ENCODE data around the gene GABRG3. TPM values are rescaled to one million over a fixed set of nuclear protein-coding genes. Genes with fewer than 3 reads are reported as not detected.
"Not testable (repeated sequence)": the region's sequence is repeated elsewhere in the genome, so short reads cannot be mapped to it uniquely, and the experiment has no call there.

Gene GABRG3
- total RNA-seq, 1 donor from 2014 or later, result 1.7 TPM

GRCh38 chr15:26996250-26996649 lies 25.3 kb downstream of the GABRG3 start:
- DNase-seq (ENCODE audit: low spot score), result no peak

GRCh38 chr15:27003003-27003402 lies 32.0 kb downstream of the GABRG3 start:
- not testable (repeated sequence) for DNase-seq (ENCODE audit: low spot score)

- not testable (repeated sequence) for DNase-seq (ENCODE audit: low spot score)
These were observed 33.2 kb downstream of the GABRG3 start for GRCh38 chr15:27004226-27004625.

GRCh38 chr15:27017168-27017809 lies 46.3 kb downstream of the GABRG3 start:
- DNase-seq (ENCODE audit: low spot score), result peak; percentile 65

- no peak for DNase-seq (ENCODE audit: low spot score)
These were observed 48.7 kb downstream of the GABRG3 start for GRCh38 chr15:27019687-27020086.

DNA sequence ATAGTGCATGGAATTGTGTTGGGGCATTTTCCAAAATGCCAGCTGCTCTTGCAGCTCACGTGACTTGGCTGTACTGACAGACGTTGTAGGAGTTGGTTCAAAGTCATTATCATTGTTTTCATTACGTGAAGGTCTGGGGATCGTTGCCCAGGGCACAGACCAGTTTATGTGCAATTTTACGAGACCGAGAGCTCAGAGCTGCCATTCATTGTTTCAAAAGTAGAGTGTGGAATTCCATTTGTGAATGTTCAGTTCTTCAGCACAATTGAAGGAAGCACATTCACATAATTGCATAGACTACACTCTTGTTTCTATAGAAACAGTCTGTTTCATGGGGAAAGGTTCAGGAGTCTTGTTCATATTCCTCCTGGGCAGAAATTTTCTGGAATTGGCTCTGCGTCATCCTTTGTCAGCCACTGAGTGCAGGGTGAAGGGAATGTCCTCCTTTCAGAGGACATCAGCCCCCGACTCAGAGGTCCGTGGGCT lies 54.5 kb downstream of the GABRG3 start:
- DNase-seq (ENCODE audit: low spot score), result peak; percentile 40

GRCh38 chr15:27027229-27027628 lies 56.2 kb downstream of the GABRG3 start:
- DNase-seq (ENCODE audit: low spot score), result no peak

DNA sequence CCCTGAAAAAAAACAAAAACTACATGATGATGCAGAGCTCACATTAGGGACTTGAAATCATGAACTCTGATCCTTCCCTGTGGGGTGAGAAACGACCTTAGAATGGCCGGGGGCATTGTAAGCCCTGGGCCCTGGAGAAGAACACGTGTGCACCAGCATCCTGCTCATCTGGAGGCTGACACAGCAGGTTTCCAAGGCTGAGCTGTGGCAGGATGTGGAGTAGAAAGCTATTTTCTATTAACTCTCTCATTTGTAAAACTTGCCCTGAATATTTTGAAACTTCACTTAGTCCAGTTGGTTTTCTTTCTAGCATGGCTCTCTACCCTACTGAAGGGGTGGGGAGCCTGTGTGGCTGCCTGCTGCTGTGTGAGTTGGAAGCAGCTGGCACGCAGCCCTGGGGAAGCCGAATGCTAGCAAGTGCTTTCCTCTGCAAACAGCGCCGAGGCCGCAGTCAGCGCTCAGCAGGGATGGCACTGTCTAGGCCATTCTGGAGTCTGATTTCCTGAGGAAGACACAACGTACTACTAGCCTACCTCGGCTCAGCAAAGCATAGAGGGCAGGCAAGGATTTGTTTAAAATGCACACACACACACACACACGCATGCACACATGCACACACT lies 58.0 kb downstream of the GABRG3 start:
- DNase-seq (ENCODE audit: low spot score), result no peak

GRCh38 chr15:27036210-27036609 lies 65.2 kb downstream of the GABRG3 start:
- DNase-seq (ENCODE audit: low spot score), result no peak

GRCh38 chr15:27037501-27037900 lies 66.5 kb downstream of the GABRG3 start:
- DNase-seq (ENCODE audit: low spot score), result no peak

DNA sequence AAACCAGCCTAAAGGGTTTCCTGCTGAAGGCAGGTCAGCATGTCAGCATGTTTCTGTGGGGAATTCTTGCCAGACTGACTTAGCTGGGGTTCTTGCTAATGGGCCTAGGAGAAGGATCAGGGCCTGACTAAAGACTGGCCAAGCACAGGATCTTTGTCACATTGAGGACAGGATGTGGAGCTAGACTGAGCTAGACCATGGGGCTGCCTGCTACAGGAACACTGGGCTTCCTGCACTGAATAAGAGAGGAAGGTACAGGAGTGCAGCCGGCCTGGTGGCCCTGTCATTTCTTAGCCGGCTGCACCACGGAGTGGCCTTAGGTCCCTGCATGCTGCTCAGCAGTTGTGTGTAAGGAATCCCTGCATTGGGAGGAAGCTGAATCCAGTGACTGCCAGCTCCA lies 68.2 kb downstream of the GABRG3 start:
- DNase-seq (ENCODE audit: low spot score), result no peak

DNA sequence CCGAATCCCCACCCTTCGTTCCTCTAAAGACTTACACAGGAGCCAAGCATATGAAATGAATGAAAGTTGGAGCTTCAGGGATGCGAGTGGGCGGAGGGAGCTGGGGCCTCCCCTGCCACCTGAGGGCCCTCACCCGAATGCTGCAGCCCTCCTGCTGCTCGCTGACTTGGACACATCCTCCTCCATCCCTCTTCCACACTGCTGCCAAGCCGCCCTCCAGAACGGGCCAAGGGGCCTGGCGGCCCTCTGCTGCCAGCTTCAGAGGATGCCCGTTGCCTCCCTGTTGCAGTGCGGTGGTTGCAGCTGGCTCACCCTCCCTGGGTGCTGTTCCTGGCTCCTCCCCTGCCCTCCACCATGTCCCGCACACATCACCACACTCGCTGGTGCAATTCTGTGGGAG lies 71.2 kb downstream of the GABRG3 start:
- no peak for DNase-seq (ENCODE audit: low spot score)

- no peak for DNase-seq (ENCODE audit: low spot score)
These were observed 71.7 kb downstream of the GABRG3 start for GRCh38 chr15:27042646-27043045.

DNA sequence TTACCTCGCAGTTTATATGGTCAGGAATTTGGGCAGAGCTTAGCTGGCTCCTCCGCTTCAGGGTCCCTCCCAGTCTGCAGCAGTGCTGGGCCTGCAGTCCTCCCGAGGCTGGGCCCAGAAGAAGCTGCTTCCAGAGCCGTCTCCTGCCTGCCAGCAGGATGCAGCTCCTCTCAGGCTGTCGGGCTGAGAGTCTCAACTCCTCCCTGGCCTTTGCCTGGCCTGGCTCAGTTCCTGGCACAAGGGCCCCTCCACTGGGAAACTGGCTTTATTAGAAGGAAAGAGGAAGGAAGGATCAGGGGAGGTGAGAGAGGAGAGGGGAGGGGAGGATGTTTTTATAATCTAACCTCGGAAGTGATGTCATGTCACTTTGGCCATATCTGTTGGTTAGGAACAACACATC lies 72.8 kb downstream of the GABRG3 start:
- DNase-seq (ENCODE audit: low spot score), result no peak

DNA sequence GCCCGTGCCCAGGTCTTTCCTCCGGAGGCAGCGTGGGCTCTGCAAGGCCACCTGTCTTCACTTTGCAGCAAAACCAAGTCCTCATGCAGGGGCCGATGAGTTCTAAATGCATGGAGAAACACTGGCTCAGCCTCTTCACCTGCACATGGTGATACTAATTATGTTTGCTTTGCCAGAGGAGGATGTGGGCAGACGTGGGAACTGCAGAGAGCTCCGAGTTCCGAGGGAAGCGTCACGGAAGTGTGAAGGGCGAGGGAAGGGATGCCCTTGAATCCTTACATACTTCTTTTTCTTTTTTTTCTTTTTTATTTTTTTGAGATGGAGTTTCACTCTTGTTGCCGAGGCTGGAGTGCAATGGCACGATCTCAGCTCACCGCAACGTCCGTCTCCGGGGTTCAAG lies 74.8 kb downstream of the GABRG3 start:
- DNase-seq (ENCODE audit: low spot score), result no peak

DNA sequence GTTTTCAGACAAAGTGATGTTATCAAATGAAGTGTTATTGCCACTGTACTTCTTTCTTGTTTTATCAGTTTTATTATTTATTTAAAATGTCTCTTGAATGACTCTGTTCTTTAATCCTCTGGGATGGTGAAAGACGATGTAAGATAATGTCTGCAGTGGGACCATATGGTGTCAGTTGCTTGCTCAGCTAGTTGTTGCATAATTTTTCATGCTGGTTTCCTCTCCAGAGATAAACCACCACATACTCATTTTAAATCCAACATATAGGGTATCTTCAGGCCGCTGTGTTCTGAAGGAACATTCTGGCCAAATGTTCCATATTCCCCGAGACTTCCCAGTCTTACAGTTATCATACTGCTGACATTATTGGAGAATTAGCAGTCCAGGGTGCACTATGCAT lies 75.9 kb downstream of the GABRG3 start:
- DNase-seq (ENCODE audit: low spot score), result peak; percentile 34

DNA sequence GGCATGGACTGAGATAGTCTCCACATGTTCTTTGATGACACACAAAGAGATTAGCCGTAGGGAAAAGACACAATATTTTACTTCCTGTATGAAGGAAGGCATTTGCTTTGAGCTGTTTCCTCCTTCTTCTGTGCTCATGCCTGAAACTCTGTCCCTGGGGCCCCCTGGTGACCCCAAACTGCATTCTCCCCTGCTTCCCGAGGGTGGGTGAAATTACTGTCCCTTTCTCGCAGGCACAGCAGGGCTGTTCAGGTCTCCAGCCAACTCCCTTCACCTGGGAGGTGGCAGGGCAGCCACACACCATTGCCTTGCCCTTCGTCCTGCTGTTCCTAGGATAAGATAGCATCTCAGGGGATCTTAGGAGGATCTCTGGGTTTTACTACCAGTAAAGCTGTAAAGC lies 79.2 kb downstream of the GABRG3 start:
- no peak for DNase-seq (ENCODE audit: low spot score)

DNA sequence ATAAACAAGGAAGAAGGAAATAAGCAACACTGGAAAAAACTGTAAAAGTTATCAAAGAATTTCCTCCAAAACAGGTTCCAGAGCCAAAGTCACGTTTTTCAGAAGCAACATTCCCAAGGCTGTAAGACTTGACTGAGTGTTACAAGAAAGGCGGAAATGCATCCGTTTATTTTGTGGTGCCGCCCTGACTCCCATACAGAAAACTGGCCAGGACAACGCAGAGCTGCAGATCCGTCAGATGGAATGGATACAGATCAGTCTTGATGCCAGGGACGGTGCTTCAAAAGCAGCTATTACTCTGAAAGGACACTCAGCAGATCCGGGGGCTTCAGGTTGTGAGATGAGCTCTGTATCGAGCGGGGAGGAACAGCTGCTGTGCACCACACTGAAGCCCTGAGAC lies 83.4 kb downstream of the GABRG3 start:
- DNase-seq (ENCODE audit: low spot score), result no peak

GRCh38 chr15:27057904-27058645 lies 87.1 kb downstream of the GABRG3 start:
- DNase-seq (ENCODE audit: low spot score), result peak; percentile 65

GRCh38 chr15:27058939-27059338 lies 88.0 kb downstream of the GABRG3 start:
- DNase-seq (ENCODE audit: low spot score), result no peak

- DNase-seq (ENCODE audit: low spot score), result no peak
These were observed 88.7 kb downstream of the GABRG3 start for GRCh38 chr15:27059610-27060202.

DNA sequence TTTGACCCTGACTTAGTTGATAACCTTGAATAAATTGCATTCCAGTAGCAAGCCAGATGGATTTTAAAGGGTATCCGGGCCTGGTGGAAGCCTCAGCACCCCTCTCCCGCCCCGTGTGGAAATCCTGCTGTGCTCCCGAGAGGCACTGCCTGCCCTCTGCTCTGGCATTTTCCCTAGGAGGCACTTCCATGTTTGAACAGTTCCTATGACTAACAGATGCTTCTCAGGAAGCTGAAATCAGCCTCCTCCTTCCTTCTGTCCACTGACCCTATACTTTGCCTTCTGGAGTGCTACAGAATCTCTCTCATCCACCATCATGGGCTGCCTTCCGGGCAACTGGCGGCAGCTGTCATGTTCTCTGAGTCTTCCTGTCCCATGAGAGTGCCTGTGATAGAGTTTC lies 90.8 kb downstream of the GABRG3 start:
- no peak for DNase-seq (ENCODE audit: low spot score)

Measured in umbilical cord (tissue), 2 donors.